Measurements from ENCODE around the gene GET4.
"Not testable (repeated sequence)": the region's sequence is repeated elsewhere in the genome, so short reads cannot be mapped to it uniquely, and the experiment has no call there.

Gene GET4

GRCh38 chr7:907158-907980 is 31.0 kb downstream of the GET4 start:
- no peaks in the 10 kb centered on the region for H3K27me3 Mint-ChIP-seq
- ATAC-seq, result peak; percentile 46
- peak; percentile 49 to 64 for DNase-seq
- peak overlapping the region in 1 of 2 donors; percentile 76 for H3K27ac Mint-ChIP-seq
- no peaks in the 10 kb centered on the region for H3K9me3 Mint-ChIP-seq
- H3K4me3 Mint-ChIP-seq, result no peak overlapping the region
- peaks cover 25% of the 10 kb centered on the region for H3K4me1 Mint-ChIP-seq

DNA sequence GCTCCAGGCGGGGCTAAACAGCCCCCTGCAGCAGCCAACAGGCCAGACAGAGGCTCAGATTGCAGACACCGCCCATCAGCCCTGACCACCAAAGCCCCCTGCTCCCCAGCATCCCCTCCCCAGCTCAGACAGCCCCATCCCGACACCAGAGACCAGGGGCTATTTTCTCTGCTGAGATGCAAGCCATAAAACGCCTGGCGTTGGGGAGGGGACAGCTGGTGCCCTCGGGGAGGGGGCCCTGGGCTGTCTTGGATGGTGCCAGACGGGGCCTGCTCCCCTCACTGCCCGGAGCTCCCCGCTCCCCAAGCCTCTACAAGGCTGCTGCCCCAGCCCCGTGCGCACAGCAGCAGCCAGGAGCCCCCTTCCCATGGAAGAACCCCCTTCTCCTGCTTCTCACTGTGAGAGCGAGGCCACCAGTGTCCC is 31.8 kb downstream of the GET4 start:
- H3K27ac Mint-ChIP-seq, result peak overlapping the region in 1 of 2 donors; percentile 19
- peak in 1 of 2 donors; percentile 48 for DNase-seq
- no peaks in the 10 kb centered on the region for H3K27me3 Mint-ChIP-seq
- peak; percentile 22 for ATAC-seq
- H3K4me3 Mint-ChIP-seq, result peak overlapping the region in 1 of 2 donors; percentile 58
- H3K4me1 Mint-ChIP-seq, result peaks cover 32% of the 10 kb centered on the region
- no peaks in the 10 kb centered on the region for H3K9me3 Mint-ChIP-seq

GRCh38 chr7:908591-909357 is 32.4 kb downstream of the GET4 start:
- not testable (repeated sequence) for H3K27me3 Mint-ChIP-seq, H3K9me3 Mint-ChIP-seq
- ATAC-seq (peak; percentile 74), DNase-seq (peak; percentile 73 to 84)
- H3K4me1 Mint-ChIP-seq, result peaks cover 32% of the 10 kb centered on the region
- H3K4me3 Mint-ChIP-seq, result peak overlapping the region in 1 of 2 donors; percentile 58
- H3K27ac Mint-ChIP-seq, result peak overlapping the region in 1 of 2 donors; percentile 19

GRCh38 chr7:909358-910329 is 33.3 kb downstream of the GET4 start:
- ATAC-seq, result peak; percentile 19
- H3K27ac Mint-ChIP-seq, result peak overlapping the region in 1 of 2 donors; percentile 89
- DNase-seq, result peak in 1 of 2 donors; percentile 41
- H3K9me3 Mint-ChIP-seq, result no peaks in the 10 kb centered on the region
- peak overlapping the region; percentile 57 to 77 for H3K4me3 Mint-ChIP-seq
- H3K4me1 Mint-ChIP-seq, result peaks cover 32% of the 10 kb centered on the region
- no peaks in the 10 kb centered on the region for H3K27me3 Mint-ChIP-seq

- peak overlapping the region in 1 of 2 donors; percentile 89 for H3K27ac Mint-ChIP-seq
- peak overlapping the region; percentile 57 to 77 for H3K4me3 Mint-ChIP-seq
These were observed 34.1 kb downstream of the GET4 start for GRCh38 chr7:910441-910861.

DNA sequence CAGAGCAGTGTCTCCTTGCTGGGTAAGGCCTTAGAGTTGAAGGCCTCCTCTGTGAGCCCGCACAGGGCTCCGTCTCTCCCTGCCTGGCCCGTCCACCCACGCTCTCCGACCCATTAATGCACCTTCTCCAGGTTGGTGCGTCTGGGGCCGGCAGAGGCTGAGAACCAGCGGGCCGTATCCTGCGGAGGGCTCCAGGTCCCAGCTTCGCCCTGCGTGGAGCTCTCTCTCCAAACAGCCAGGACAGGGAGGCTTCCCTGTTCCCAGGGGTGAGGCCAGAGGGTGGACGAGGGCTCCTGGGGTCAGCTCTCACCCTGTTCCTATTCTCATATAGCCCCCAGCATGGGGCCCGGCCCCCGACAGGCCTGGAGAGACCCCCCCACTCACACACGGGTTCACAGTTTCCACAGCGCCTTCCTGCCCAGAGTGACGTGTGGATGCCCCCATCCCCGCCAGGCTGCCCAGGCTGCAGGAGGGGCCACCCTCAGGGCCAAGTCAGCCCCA is 34.6 kb downstream of the GET4 start:
- Mint-ChIP-seq H3K9me3 (no peaks in the 10 kb centered on the region), H3K4me3 (no peak overlapping the region), H3K27ac (no peak overlapping the region), H3K4me1 (peaks cover 35% of the 10 kb centered on the region), H3K27me3 (no peaks in the 10 kb centered on the region)
- DNase-seq, result no peak
- no peak for ATAC-seq

More at GRCh38 chr7:910441-910861, 34.1 kb downstream of the GET4 start:
- no peaks in the 10 kb centered on the region for H3K27me3 Mint-ChIP-seq
- no peaks in the 10 kb centered on the region for H3K9me3 Mint-ChIP-seq
- H3K4me1 Mint-ChIP-seq, result peaks cover 32% of the 10 kb centered on the region
- no peak for DNase-seq
- ATAC-seq, result peak; percentile 5

DNA sequence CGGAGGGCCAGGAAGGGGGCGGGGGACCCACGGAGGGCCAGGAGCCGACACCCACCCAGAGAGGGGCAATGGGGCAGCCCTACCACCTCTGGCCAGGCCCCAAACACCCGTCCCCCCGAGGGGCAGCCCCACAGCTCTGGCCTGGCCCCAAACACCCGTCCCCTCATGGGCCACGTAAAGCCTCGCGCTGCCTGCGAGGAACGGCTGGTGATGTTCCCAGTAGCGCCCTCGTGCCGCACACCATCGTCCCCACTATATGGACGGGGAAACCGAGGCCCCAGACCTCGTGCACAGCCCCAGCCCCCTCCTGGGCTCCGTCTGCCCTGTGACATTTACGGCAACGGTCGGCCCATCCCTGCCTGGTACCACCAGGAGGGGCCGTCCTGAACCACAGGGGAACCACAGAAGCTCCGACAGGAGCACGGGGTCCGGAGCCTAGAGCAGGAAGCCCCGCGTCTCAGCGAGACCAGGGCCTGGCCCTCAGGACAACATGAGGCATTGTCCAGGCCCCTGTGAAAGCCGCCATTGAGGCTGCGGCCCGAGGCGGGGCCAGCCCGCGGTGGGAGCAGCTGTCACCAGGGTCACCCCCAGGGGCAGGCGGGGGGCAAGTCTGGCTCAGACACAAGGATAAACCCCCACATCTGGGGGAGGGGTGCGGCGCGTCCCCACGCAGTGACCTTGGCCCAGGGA is 35.6 kb downstream of the GET4 start:
- Mint-ChIP-seq H3K9me3 (no peaks in the 10 kb centered on the region), H3K27me3 (no peaks in the 10 kb centered on the region), H3K27ac (peak overlapping the region in 1 of 2 donors; percentile 27), H3K4me3 (no peak overlapping the region), H3K4me1 (peaks cover 42% of the 10 kb centered on the region)
- DNase-seq (no peak), ATAC-seq (no peak)

DNA sequence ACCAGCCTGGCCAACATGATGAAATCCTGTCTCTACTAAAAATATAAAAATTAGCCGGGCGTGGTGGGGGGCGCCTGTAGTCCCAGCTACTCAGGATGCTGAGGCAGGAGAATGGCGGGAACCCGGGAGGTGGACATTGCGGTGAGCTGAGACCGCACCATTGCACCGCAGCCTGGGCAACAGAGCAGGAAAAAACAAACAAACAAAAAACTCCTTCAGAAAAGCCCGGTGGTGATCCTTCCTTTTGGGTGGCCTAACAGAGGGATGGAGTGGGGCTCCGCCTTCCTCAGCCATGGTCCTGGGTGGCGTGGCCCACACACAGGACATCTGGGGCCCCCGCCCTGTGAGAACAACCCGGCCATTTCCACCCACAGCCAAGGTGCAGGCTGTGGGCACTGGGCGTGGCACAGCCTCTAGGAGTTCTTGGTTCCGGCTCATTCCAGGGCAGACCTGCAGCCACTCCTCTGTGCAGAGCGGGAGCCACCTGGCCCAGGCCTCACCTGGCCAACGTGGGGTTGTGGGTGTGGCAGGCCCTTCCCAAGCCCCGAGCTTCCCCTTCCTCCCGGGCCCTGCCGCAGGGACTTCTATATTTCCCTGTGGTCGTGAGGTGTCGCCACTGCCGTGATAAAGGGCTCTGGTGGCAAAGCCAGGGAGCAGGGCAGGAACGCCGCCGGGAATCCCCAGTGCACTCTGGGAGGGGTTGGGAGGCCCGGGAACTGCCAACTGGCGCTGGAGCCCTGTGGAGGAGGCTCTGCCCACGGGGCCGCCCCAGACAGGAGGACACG is 37.6 kb downstream of the GET4 start:
- H3K4me3 Mint-ChIP-seq, result no peak overlapping the region
- peaks cover 42% of the 10 kb centered on the region for H3K4me1 Mint-ChIP-seq
- DNase-seq (no peak), ATAC-seq (no peak)
- no peak overlapping the region for H3K27ac Mint-ChIP-seq
- H3K27me3 Mint-ChIP-seq, result no peaks in the 10 kb centered on the region
- H3K9me3 Mint-ChIP-seq, result no peaks in the 10 kb centered on the region

- Mint-ChIP-seq H3K4me1 (peaks cover 45% of the 10 kb centered on the region), H3K4me3 (no peak overlapping the region), H3K9me3 (no peaks in the 10 kb centered on the region), H3K27ac (peak overlapping the region in 1 of 2 donors; percentile 78), H3K27me3 (no peaks in the 10 kb centered on the region)
- DNase-seq (no peak), ATAC-seq (no peak)
These were observed 38.3 kb downstream of the GET4 start for GRCh38 chr7:914521-915194.

DNA sequence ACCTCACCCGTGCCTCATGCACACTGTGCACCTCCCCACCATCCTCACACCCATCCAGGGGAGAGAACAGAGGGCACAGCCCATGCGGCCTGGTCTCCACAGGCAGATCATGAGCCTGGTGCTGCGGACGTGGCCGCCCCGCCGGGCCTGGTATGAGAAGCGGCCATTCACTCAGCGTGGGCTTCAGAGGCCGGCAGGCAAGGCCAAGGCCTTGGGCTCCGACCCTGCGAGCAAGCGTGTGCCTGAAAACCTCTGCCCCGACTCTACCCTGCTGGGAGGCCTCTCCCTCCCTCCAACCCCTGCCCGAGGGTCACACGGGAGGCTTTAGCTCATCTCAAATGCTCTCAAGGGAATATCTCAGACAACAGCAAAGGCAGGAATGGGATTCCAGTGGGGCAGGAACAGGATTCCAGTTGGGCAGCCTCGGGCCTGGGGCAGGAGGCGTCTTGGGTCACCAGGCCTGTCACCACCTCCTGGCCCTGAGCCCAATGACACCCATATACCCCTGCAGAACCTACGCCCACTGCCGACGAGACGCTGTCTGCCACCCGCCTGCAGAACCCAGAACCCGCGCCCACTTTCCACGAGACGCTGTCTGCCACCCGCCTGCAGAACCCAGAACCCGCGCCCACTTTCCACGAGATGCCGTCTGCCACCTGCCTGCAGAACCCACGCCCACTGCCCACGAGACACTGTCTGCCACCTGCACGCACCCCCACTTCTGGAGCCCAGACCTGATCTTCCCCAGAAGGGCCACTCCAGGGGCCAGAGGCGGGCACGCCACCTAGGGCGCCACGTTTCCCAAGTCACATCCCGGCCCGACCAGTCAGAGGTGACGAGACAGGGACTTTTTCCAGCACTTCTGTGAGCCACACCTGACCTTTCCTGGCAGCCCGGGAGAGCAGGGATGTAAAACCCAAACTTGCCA is 39.2 kb downstream of the GET4 start:
- H3K9me3 Mint-ChIP-seq, result no peaks in the 10 kb centered on the region
- no peak overlapping the region for H3K4me3 Mint-ChIP-seq
- peak overlapping the region in 1 of 2 donors; percentile 78 for H3K27ac Mint-ChIP-seq

DNA sequence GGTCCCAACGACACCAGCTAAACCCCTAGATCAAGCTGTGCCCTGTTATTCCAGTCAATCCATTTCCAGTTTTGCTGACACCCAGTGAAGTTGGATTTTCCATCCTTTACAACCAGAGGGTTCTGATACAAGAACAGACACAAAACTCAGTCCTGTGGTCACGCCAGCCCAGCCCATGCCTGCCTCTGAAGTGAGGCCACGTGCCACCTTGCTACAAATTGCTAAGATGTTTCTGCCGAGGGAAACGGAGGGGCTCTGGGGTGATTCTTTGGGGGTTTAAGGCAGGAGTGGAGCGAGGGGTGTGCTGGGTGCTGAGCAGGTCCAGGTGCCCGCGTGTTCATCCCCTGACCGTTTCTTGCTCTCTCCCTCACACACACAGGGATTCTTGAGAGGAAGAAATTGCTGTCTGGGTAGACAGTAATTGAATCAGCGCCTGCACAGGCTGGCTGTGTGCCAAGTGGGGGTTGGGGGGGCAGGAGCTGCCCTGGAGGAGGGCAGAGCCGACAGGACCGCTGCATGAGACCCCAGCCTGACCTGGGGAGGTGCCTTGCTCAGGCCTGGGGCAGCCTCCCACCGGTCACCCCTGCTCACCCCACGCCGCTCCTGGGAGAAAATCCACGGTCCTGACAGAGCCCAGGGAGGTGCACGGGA is 40.1 kb downstream of the GET4 start:
- H3K27ac Mint-ChIP-seq, result peak overlapping the region in 1 of 2 donors; percentile 87
- H3K4me3 Mint-ChIP-seq, result no peak overlapping the region
- peaks cover 46% of the 10 kb centered on the region for H3K4me1 Mint-ChIP-seq
- no peaks in the 10 kb centered on the region for H3K9me3 Mint-ChIP-seq
- DNase-seq (no peak), ATAC-seq (no peak)
- H3K27me3 Mint-ChIP-seq, result no peaks in the 10 kb centered on the region

More for the DNA sequence above, 39.2 kb downstream of the GET4 start:
- ATAC-seq (no peak), DNase-seq (no peak)
- peaks cover 44% of the 10 kb centered on the region for H3K4me1 Mint-ChIP-seq
- H3K27me3 Mint-ChIP-seq, result no peaks in the 10 kb centered on the region

Data from stimulated activated naive CD8-positive, alpha-beta T cell treated with anti-CD3 and anti-CD28 coated beads, Interleukin-15, amount 100 ng/mL, for 72 hours (primary cell).